ENCODE measurements around the gene MRPL19.

MRPL19 gene

GRCh38 chr2:75646583-75647425 lies at the start of gene MRPL19:
MRPL19 (plus strand) TSS chr2:75646783; CDS start chr2:75646808, 25 bp downstream.
- DNase-seq (ENCODE audit: insufficient read length, low spot score): peak; percentile 79
- FAIRE-seq: peak; percentile 96

- FAIRE-seq (no peak), DNase-seq (ENCODE audit: insufficient read length, low spot score) (no peak)
Measured at GRCh38 chr2:75596784-75597183, 49.8 kb upstream of the MRPL19 start.

- DNase-seq (ENCODE audit: insufficient read length, low spot score) (no peak), FAIRE-seq (no peak)
Measured at GRCh38 chr2:75597949-75598348, 48.6 kb upstream of the MRPL19 start.

GRCh38 chr2:75598589-75599155 lies 47.9 kb upstream of the MRPL19 start:
- no peak for DNase-seq (ENCODE audit: insufficient read length, low spot score)
- no peak for FAIRE-seq

GRCh38 chr2:75600461-75601011 lies 46.0 kb upstream of the MRPL19 start:
- no peak for DNase-seq (ENCODE audit: insufficient read length, low spot score)
- no peak for FAIRE-seq

- DNase-seq (ENCODE audit: insufficient read length, low spot score): no peak
- FAIRE-seq: no peak
Measured at GRCh38 chr2:75602724-75603342, 43.8 kb upstream of the MRPL19 start.

- DNase-seq (ENCODE audit: insufficient read length, low spot score) (no peak), FAIRE-seq (no peak)
Measured at GRCh38 chr2:75603477-75603876, 43.1 kb upstream of the MRPL19 start.

- no peak for FAIRE-seq
Measured at GRCh38 chr2:75604484-75604883, 42.1 kb upstream of the MRPL19 start.

GRCh38 chr2:75605770-75606529 lies 40.6 kb upstream of the MRPL19 start:
- FAIRE-seq: no peak
- DNase-seq (ENCODE audit: insufficient read length, low spot score): no peak

More at GRCh38 chr2:75604484-75604883, 42.1 kb upstream of the MRPL19 start:
- DNase-seq (ENCODE audit: insufficient read length, low spot score): no peak

- FAIRE-seq (no peak), DNase-seq (ENCODE audit: insufficient read length, low spot score) (no peak)
Measured at GRCh38 chr2:75606761-75607399, 39.7 kb upstream of the MRPL19 start.

- DNase-seq (ENCODE audit: insufficient read length, low spot score) (no peak), FAIRE-seq (no peak)
Measured at GRCh38 chr2:75607400-75607798, 39.2 kb upstream of the MRPL19 start.

GRCh38 chr2:75607988-75608683 lies 38.4 kb upstream of the MRPL19 start:
- DNase-seq (ENCODE audit: insufficient read length, low spot score): no peak

GRCh38 chr2:75608684-75609333 lies 37.8 kb upstream of the MRPL19 start:
- DNase-seq (ENCODE audit: insufficient read length, low spot score) (peak; percentile 59), FAIRE-seq (peak; percentile 47)

More at GRCh38 chr2:75607988-75608683, 38.4 kb upstream of the MRPL19 start:
- no peak for FAIRE-seq

- DNase-seq (ENCODE audit: insufficient read length, low spot score): no peak
- no peak for FAIRE-seq
Measured at GRCh38 chr2:75609334-75609689, 37.3 kb upstream of the MRPL19 start.

GRCh38 chr2:75609937-75610508 lies 36.6 kb upstream of the MRPL19 start:
- no peak for DNase-seq (ENCODE audit: insufficient read length, low spot score)
- no peak for FAIRE-seq

GRCh38 chr2:75610671-75611070 lies 35.9 kb upstream of the MRPL19 start:
- DNase-seq (ENCODE audit: insufficient read length, low spot score): no peak
- FAIRE-seq: no peak

GRCh38 chr2:75612108-75612861 lies 34.3 kb upstream of the MRPL19 start:
- FAIRE-seq: no peak
- no peak for DNase-seq (ENCODE audit: insufficient read length, low spot score)

- DNase-seq (ENCODE audit: insufficient read length, low spot score) (no peak), FAIRE-seq (no peak)
Measured at GRCh38 chr2:75612862-75613243, 33.7 kb upstream of the MRPL19 start.
